Esophagus mucosa (tissue), 1 donor: Measurements from ENCODE around the gene ALCAM. TPM values are rescaled to one million over a fixed set of nuclear protein-coding genes. Genes with fewer than 3 reads are reported as not detected.

ENCODE experiments used
- ATAC-seq: fragments of 200-7000 bp; cut with Tn5 transposase; one replicate; pipeline ENCODE4 v1.9.1; 2020
- total RNA-seq: library from RNA; stranded (reverse); gene quantifications from one replicate; pipeline ENCODE4 v1.2.4, GENCODE V29; 2023
- donor health status: DM: yes; HTN: yes; CAD: no.

Gene ALCAM
- 4.7 TPM for total RNA-seq

- ATAC-seq = peak; percentile 95
These were observed at the start of gene ALCAM for GRCh38 chr3:105366326-105367062. Gene ALCAM (plus strand): TSS chr3:105366909.

- no peak for ATAC-seq
These were observed 48.9 kb upstream of the ALCAM start for GRCh38 chr3:105317841-105318240.

GRCh38 chr3:105322570-105323273 lies 44.0 kb upstream of the ALCAM start:
- ATAC-seq = no peak

- no peak for ATAC-seq
These were observed 43.5 kb upstream of the ALCAM start for GRCh38 chr3:105323274-105323599.

GRCh38 chr3:105324951-105325350 lies 41.8 kb upstream of the ALCAM start:
- ATAC-seq = no peak

- ATAC-seq = no peak
These were observed 38.9 kb upstream of the ALCAM start for GRCh38 chr3:105327662-105328337.

GRCh38 chr3:105328338-105328730 lies 38.4 kb upstream of the ALCAM start:
- no peak for ATAC-seq

GRCh38 chr3:105332961-105333360 lies 33.7 kb upstream of the ALCAM start:
- no peak for ATAC-seq

- ATAC-seq = no peak
These were observed 32.4 kb upstream of the ALCAM start for GRCh38 chr3:105334138-105334882.

GRCh38 chr3:105339946-105340345 lies 26.8 kb upstream of the ALCAM start:
- no peak for ATAC-seq

GRCh38 chr3:105343991-105344390 lies 22.7 kb upstream of the ALCAM start:
- ATAC-seq = no peak

GRCh38 chr3:105345156-105345555 lies 21.6 kb upstream of the ALCAM start:
- no peak for ATAC-seq

- no peak for ATAC-seq
These were observed 18.9 kb upstream of the ALCAM start for GRCh38 chr3:105347625-105348302.

GRCh38 chr3:105348307-105348706 lies 18.4 kb upstream of the ALCAM start:
- no peak for ATAC-seq

- ATAC-seq = no peak
These were observed 16.9 kb upstream of the ALCAM start for GRCh38 chr3:105349684-105350387.

- ATAC-seq = no peak
These were observed 14.9 kb upstream of the ALCAM start for GRCh38 chr3:105351821-105352220.

- ATAC-seq = no peak
These were observed 13.7 kb upstream of the ALCAM start for GRCh38 chr3:105352976-105353375.

- no peak for ATAC-seq
These were observed 13.1 kb upstream of the ALCAM start for GRCh38 chr3:105353485-105354161.

GRCh38 chr3:105354429-105354828 lies 12.3 kb upstream of the ALCAM start:
- no peak for ATAC-seq

- no peak for ATAC-seq
These were observed 11.2 kb upstream of the ALCAM start for GRCh38 chr3:105355408-105356061.

GRCh38 chr3:105356396-105356795 lies 10.3 kb upstream of the ALCAM start:
- ATAC-seq = no peak
